NT2/D1 (cell line): ENCODE measurements around the gene VSIG10L2.

Experiments
- YY1 ChIP-seq: IDR thresholded peaks from 2 replicates; pipeline ENCODE4 v1.6.1; 2011; ENCODE audit not compliant: insufficient read length, insufficient read depth
- ZNF274 ChIP-seq: IDR thresholded peaks from 2 replicates; pipeline ENCODE4 v1.6.1; 2011; ENCODE audit warnings: mild to moderate bottlenecking, low read depth, low read length

DNA sequence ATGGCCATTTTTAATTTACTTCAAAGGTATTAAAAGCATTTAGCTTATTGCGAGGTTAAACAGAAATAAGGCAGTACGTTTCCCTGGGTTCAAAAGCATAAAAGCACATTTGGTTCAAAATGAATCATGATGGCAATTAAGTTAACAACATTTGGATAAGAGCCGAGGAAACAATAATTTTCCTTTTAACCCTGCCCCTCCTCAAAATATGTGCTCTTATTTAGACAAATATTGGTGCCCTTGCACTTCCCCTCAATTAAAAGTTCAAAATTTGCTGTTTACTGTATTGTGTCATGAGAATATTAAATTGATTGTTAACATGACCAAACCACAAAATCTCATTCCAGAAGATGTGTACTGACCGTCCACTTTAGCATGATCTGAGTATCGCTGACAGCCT lies 48.7 kb downstream of the VSIG10L2 start:
- TF ChIP-seq ZNF274 = no peak
- TF ChIP-seq YY1 = no peak
